K562 (cell line): ENCODE data around the gene GRB14. TPM values are rescaled to one million over a fixed set of nuclear protein-coding genes. Genes with fewer than 3 reads are reported as not detected.

Experiments used
- ATAC-seq: fragments of 200-7000 bp; cut with Tn5 transposase; 3 replicates; pipeline ENCODE4 v1.9.1; 2020; ENCODE audit warnings: moderate library complexity
- BruUV-seq: library from RNA; stranded (reverse); fragments of 400-500 nt; replicated peaks from 2 replicates; lab custom pipeline; 2021; lab: Mats Ljungman, UMichigan
- CTCF ChIA-PET: fragments of 300-600 bp; formaldehyde crosslinking; extraction: SDS; loops from one replicate; lab custom pipeline; 2021; ENCODE audit warnings: low intra/inter-chr PET ratio; lab: Yijun Ruan, JAX
- POLR2A ChIA-PET: fragments of 300-600, 350-650 bp; sonication (Branson Sonifier 250); formaldehyde crosslinking; extraction: SDS; loops from one replicate; lab custom pipeline; 2021; ENCODE audit warnings: antibody characterized with exemption, inconsistent platforms; lab: Yijun Ruan, JAX
- DNase-seq, 4 experiments: peaks; one replicate each; pipeline versions ENCODE4 v3.0.0 to v3.0.0-alpha.2; 2011 to 2018; ENCODE audit warnings: low spot score in 3 of 4, mixed read lengths in 3 of 4; ENCODE audit errors: extremely low read depth in 1 of 4
- FAIRE-seq: peaks from 2 replicates; lab custom pipeline; 2011; peaks lifted over from hg19 to GRCh38; lab: Jason Lieb, UNC
- H2AFZ ChIP-seq: 2 replicates; pipeline ENCODE4 v1.6.0; 2011; ENCODE audit warnings: low read depth, low read length, control low read depth, inconsistent platforms
- H3K27ac ChIP-seq: fragments of 200-600 bp; 3 replicates; pipeline ENCODE4 v1.8.0; 2011; ENCODE audit warnings: low read depth, mild to moderate bottlenecking, control low read depth, inconsistent platforms, low read length, moderate library complexity, mixed read lengths; ENCODE audit errors: extremely low read depth
- H3K27me3 ChIP-seq, 2 experiments: fragments of 300-600 bp in 1 of 2; 2 replicates in 1 of 2; 3 replicates in 1 of 2; pipeline versions ENCODE4 v1.6.0 to v1.8.0; 2011; ENCODE audit warnings: inconsistent platforms in 2 of 2, low read length in 2 of 2, mild to moderate bottlenecking in 1 of 2, mixed read lengths in 1 of 2, moderate library complexity in 1 of 2; ENCODE audit not compliant: control insufficient read depth in 2 of 2, insufficient read depth in 2 of 2
- H3K36me3 ChIP-seq: fragments of 300-600 bp; 3 replicates; pipeline ENCODE4 v1.8.0; 2011; ENCODE audit warnings: mild to moderate bottlenecking, low read length, inconsistent platforms; ENCODE audit not compliant: control insufficient read depth, insufficient read depth
- H3K4me1 ChIP-seq, 2 experiments: fragments of 200-600 bp in 1 of 2; replicated peaks in 1 of 2; 2 replicates in 1 of 2; 3 replicates in 1 of 2; pipeline versions ENCODE4 v1.5.1 to v1.8.0; 2011; ENCODE audit warnings: inconsistent platforms in 2 of 2, low read length in 2 of 2, mild to moderate bottlenecking in 1 of 2, mixed read lengths in 1 of 2, moderate library complexity in 1 of 2; ENCODE audit not compliant: control insufficient read depth in 2 of 2, insufficient read depth in 2 of 2
- H3K4me2 ChIP-seq: 2 replicates; pipeline ENCODE4 v1.6.1; 2011; ENCODE audit warnings: low read length, control low read depth, inconsistent platforms, mixed read lengths; ENCODE audit not compliant: insufficient read depth
- H3K4me3 ChIP-seq: fragments of 200-600 bp; sonication (generic), shearing (Covaris generic); 2 replicates; pipeline ENCODE4 v1.5.1; 2016; ENCODE audit warnings: control low read depth, inconsistent platforms
- H3K79me2 ChIP-seq: fragments of 200-600 bp; 3 replicates; pipeline ENCODE4 v1.8.0; 2011; ENCODE audit warnings: low read length, inconsistent platforms; ENCODE audit not compliant: control insufficient read depth, insufficient read depth
- H3K9ac ChIP-seq, 2 experiments: 2 replicates each; pipeline versions ENCODE4 v1.6.0 to v1.6.1; 2011; ENCODE audit warnings: low read depth in 2 of 2, low read length in 2 of 2, control low read depth in 1 of 2, inconsistent platforms in 1 of 2, mild to moderate bottlenecking in 1 of 2, mixed read lengths in 1 of 2; ENCODE audit not compliant: insufficient read depth in 1 of 2
- H3K9me1 ChIP-seq: one replicate; pipeline ENCODE4 v1.6.0; 2011; ENCODE audit warnings: inconsistent platforms, mild to moderate bottlenecking, low read length, moderate library complexity; ENCODE audit not compliant: control insufficient read depth, insufficient read depth
- H3K9me3 ChIP-seq: replicated peaks from 2 replicates; pipeline ENCODE4 v1.5.1; 2011; ENCODE audit warnings: low read depth, low read length, inconsistent platforms; ENCODE audit not compliant: control insufficient read depth, insufficient read depth
- H4K20me1 ChIP-seq: replicated peaks from 2 replicates; pipeline ENCODE4 v1.6.1; 2011; ENCODE audit warnings: low read length, inconsistent platforms, mixed read lengths; ENCODE audit not compliant: control insufficient read depth, insufficient read depth
- BRF2 ChIP-seq: IDR thresholded peaks from 3 replicates; pipeline ENCODE4 v1.6.1; 2011; ENCODE audit warnings: borderline replicate concordance, mild to moderate bottlenecking; ENCODE audit not compliant: insufficient read length, insufficient read depth
- E2F3 ChIP-seq: fragments of 250-450 bp; sonication (Bioruptor Pico); IDR thresholded peaks from 2 replicates; pipeline ENCODE4 v1.4.0; 2020; ENCODE audit warnings: mild to moderate bottlenecking
- ELK3 ChIP-seq: fragments of 450-650 bp; formaldehyde crosslinking; IDR thresholded peaks from 2 replicates; pipeline ENCODE4 v1.4.0; 2020; ENCODE audit warnings: mild to moderate bottlenecking
- POLR2B ChIP-seq: fragments of 450-650 bp; IDR thresholded peaks from 2 replicates; pipeline ENCODE4 v1.6.1; 2018; ENCODE audit warnings: low read depth; ENCODE audit not compliant: partially characterized antibody
- ZNF584 ChIP-seq: fragments of 200-800 bp; sonication (Bioruptor generic); IDR thresholded peaks from 2 replicates; pipeline ENCODE4 v1.6.1; 2016; ENCODE audit warnings: low read depth, mild to moderate bottlenecking, missing genetic modification characterization, missing compliant biosample characterization
- WGBS: fragments of 100-300 bp; shearing (Covaris generic); methylation state at CpG from one replicate; pipeline ENCODE4 v1.1.6; 2016; ENCODE audit warnings: low coverage, mixed read lengths; ENCODE audit not compliant: insufficient coverage; ENCODE audit errors: missing lambda C conversion rate; 5-methylcytosine and 5-hydroxymethylcytosine counted together
- in situ Hi-C: fragments of 300-500 bp; cut with MboI; formaldehyde crosslinking; loops from 4 replicates; pipeline ENCODE4 v1.15.0; 2018; ENCODE audit warnings: inconsistent platforms, mixed read lengths
- intact Hi-C: fragments of 100-400 bp; cut with micrococcal nuclease; formaldehyde crosslinking; loops from 2 replicates; pipeline ENCODE4 v1.14.2; 2022
- polyA plus RNA-seq, 8 experiments: library from polyadenylated mRNA; depleted of rRNA in 4 of 8; stranded (reverse) in 5 of 8; unstranded in 3 of 8; fragments of >200 nt; fragmentation: Nextera tagmentation in 2 of 8; fragmentation: Illumina TruSeq in 1 of 8; extraction: Ambion mirVana in 2 of 8; extraction: Trizol in 1 of 8; gene quantifications; 2 replicates each; pipeline versions ENCODE4 v1.2.1 to v1.2.3, GENCODE V29; 2011 to 2014; ENCODE audit warnings: inconsistent platforms in 1 of 8, missing spikeins in 1 of 8
- total RNA-seq, 7 experiments: library from RNA; depleted of rRNA in 6 of 7; stranded (reverse); fragments of >200 nt in 6 of 7; fragmentation: Illumina TruSeq in 2 of 7; extraction: Trizol in 2 of 7; gene quantifications; 2 replicates each; pipeline versions ENCODE4 v1.2.1 to v1.2.3, GENCODE V29; 2011 to 2021; ENCODE audit warnings: low replicate concordance in 1 of 7

The GRB14 gene
- total and polyA plus RNA-seq, 9 of the 15 experiments (the other 6 are each of a cell fraction or from before 2014, with no cell fraction given): not detected

- no peak overlapping the region for H2AFZ ChIP-seq
- H3K4me2 ChIP-seq: no peak overlapping the region
- H4K20me1 ChIP-seq: no peaks in the 10 kb centered on the region
- H3K9me1 ChIP-seq: no peaks in the 10 kb centered on the region
- no peak overlapping the region for H3K27ac ChIP-seq
- ChIA-PET CTCF (no interaction called here), POLR2A (no interaction called here)
- ATAC-seq (no peak), DNase-seq (no peak), FAIRE-seq (no peak)
- BruUV-seq: no TSS peak
- TF ChIP-seq E2F3: no peak
- no peak for TF ChIP-seq ELK3 (CRISPR knock-in tag)
- TF ChIP-seq ZNF584 (CRISPR knock-in tag): no peak
- TF ChIP-seq POLR2B: no peak
- TF ChIP-seq BRF2: no peak
- H3K36me3 ChIP-seq: no peaks in the 10 kb centered on the region
- in situ Hi-C loops (no loop called here), intact Hi-C loops (no loop called here)
- H3K9me3 ChIP-seq: no peaks in the 10 kb centered on the region
- H3K9ac ChIP-seq: no peak overlapping the region
- no peaks in the 10 kb centered on the region for H3K4me1 ChIP-seq
- no peak overlapping the region for H3K4me3 ChIP-seq
- H3K79me2 ChIP-seq: no peaks in the 10 kb centered on the region
- no peaks in the 10 kb centered on the region for H3K27me3 ChIP-seq
- 0% methylated on average over 4 of the region's 4 CpGs for WGBS
These were observed 51.9 kb downstream of the GRB14 start for GRCh38 chr2:164569378-164569777.
